ENCODE measurements around the gene M1AP.

GRCh38 chr2:74675090-74675489, 27.0 kb upstream of the M1AP start:
- TF ChIP-seq CTCF (IDR thresholded peaks at IDR 0.05) (no peak), POLR2A (IDR thresholded peaks at IDR 0.05) (no peak)
